H1 (cell line): ENCODE data around the gene SLC4A1AP. TPM values are rescaled to one million over a fixed set of nuclear protein-coding genes. Genes with fewer than 3 reads are reported as not detected.

Source experiments
- CTCF ChIA-PET: fragments of 300-600 bp; sonication (Branson Sonifier 250); formaldehyde crosslinking; loops from one replicate; lab custom pipeline; 2021; ENCODE audit not compliant: partially characterized antibody; lab: Charles Lee
- POLR2A ChIA-PET: fragments of 300-600 bp; sonication (Branson Sonifier 250); formaldehyde crosslinking; loops from one replicate; lab custom pipeline; 2021; ENCODE audit warnings: inconsistent platforms; ENCODE audit not compliant: partially characterized antibody; lab: Charles Lee
- DNase-seq, 2 experiments: peaks; one replicate each; pipeline versions ENCODE4 v3.0.0 to v3.0.0-alpha.2; 2010 to 2022; ENCODE audit warnings: low spot score in 2 of 2, low read depth in 1 of 2, mixed read lengths in 1 of 2
- FAIRE-seq: peaks from 2 replicates; lab custom pipeline; 2011; peaks lifted over from hg19 to GRCh38; lab: Jason Lieb, UNC
- H2AFZ ChIP-seq: 2 replicates; pipeline ENCODE4 v1.8.1; 2012; ENCODE audit warnings: low read length, inconsistent platforms
- H2AK5ac ChIP-seq: 2 replicates; pipeline ENCODE4 v1.6.1; 2013; ENCODE audit warnings: low read depth, low read length
- H2BK120ac ChIP-seq: replicated peaks from 2 replicates; pipeline ENCODE3; 2013; ENCODE audit warnings: low read depth, low read length, inconsistent platforms
- H2BK12ac ChIP-seq: 2 replicates; pipeline ENCODE4 v1.6.1; 2013; ENCODE audit warnings: low read depth, low read length
- H2BK15ac ChIP-seq: 2 replicates; pipeline ENCODE4 v1.6.1; 2013; ENCODE audit warnings: low read length
- H2BK20ac ChIP-seq: 2 replicates; pipeline ENCODE4 v1.6.1; 2013; ENCODE audit warnings: low read length
- H2BK5ac ChIP-seq: 2 replicates; pipeline ENCODE4 v1.6.1; 2013; ENCODE audit warnings: low read depth, low read length
- H3K14ac ChIP-seq: 2 replicates; pipeline ENCODE4 v1.6.1; 2013; ENCODE audit warnings: inconsistent platforms; ENCODE audit not compliant: insufficient read length
- H3K18ac ChIP-seq: 2 replicates; pipeline ENCODE4 v1.6.1; 2013; ENCODE audit warnings: low read length; ENCODE audit errors: extremely low read depth
- H3K23ac ChIP-seq: 2 replicates; pipeline ENCODE4 v1.6.1; 2013; ENCODE audit warnings: inconsistent platforms; ENCODE audit not compliant: insufficient read length
- H3K23me2 ChIP-seq: 2 replicates; pipeline ENCODE4 v1.6.1; 2013; ENCODE audit warnings: low read depth, low read length
- H3K27ac ChIP-seq: 2 replicates; pipeline ENCODE4 v1.6.1; 2011; ENCODE audit warnings: low read depth, low read length, inconsistent platforms
- H3K27me3 ChIP-seq, 4 experiments: replicated peaks in 1 of 4; 1 replicate in 1 of 4; 2 replicates in 3 of 4; pipeline versions ENCODE4 v1.6.1 to v1.8.1; 2011 to 2013; ENCODE audit warnings: low read length in 3 of 4, mild to moderate bottlenecking in 3 of 4, inconsistent platforms in 2 of 4, mixed read lengths in 2 of 4, moderate library complexity in 1 of 4; ENCODE audit not compliant: control insufficient read depth in 3 of 4, insufficient read depth in 3 of 4; ENCODE audit errors: extremely low read depth in 1 of 4
- H3K36me3 ChIP-seq, 4 experiments: 2 replicates each; pipeline versions ENCODE4 v1.6.1 to v1.8.1; 2011 to 2013; ENCODE audit warnings: mild to moderate bottlenecking in 4 of 4, low read length in 3 of 4, moderate library complexity in 2 of 4, control low read depth in 1 of 4, inconsistent platforms in 1 of 4; ENCODE audit not compliant: insufficient read depth in 4 of 4, control insufficient read depth in 2 of 4
- H3K4ac ChIP-seq: replicated peaks from 2 replicates; pipeline ENCODE3; 2013; ENCODE audit warnings: low read length, low read depth, mixed read lengths, inconsistent platforms; ENCODE audit not compliant: insufficient read length
- H3K4me1 ChIP-seq, 4 experiments: replicated peaks in 1 of 4; 1 replicate in 1 of 4; 2 replicates in 3 of 4; pipeline versions ENCODE4 v1.6.1 to v1.8.1; 2011 to 2013; ENCODE audit warnings: low read length in 3 of 4, inconsistent platforms in 2 of 4, mixed read lengths in 1 of 4; ENCODE audit not compliant: insufficient read depth in 4 of 4, control insufficient read depth in 3 of 4
- H3K4me2 ChIP-seq, 2 experiments: 2 replicates each; pipeline versions ENCODE4 v1.6.1 to v1.8.1; 2011 to 2013; ENCODE audit warnings: low read depth in 2 of 2, low read length in 2 of 2, control low read depth in 1 of 2, inconsistent platforms in 1 of 2, mild to moderate bottlenecking in 1 of 2; ENCODE audit not compliant: insufficient read depth in 1 of 2
- H3K4me3 ChIP-seq, 4 experiments: fragments of 200-600, 300-600 bp in 1 of 4; sonication (generic), shearing (Covaris generic), sonication (Bioruptor Twin) in 1 of 4; 2 replicates each; pipeline versions ENCODE4 v1.5.1 to v1.8.1; 2011 to 2016; ENCODE audit warnings: low read length in 4 of 4, low read depth in 3 of 4, control low read depth in 2 of 4, inconsistent platforms in 2 of 4, mild to moderate bottlenecking in 2 of 4, mixed read lengths in 1 of 4, moderate library complexity in 1 of 4; ENCODE audit not compliant: insufficient read depth in 2 of 4; ENCODE audit errors: extremely low read depth in 1 of 4
- H3K56ac ChIP-seq: replicated peaks from 2 replicates; pipeline ENCODE3; 2013; ENCODE audit warnings: low read depth, mild to moderate bottlenecking, mixed read lengths, low read length, inconsistent platforms; ENCODE audit not compliant: insufficient read length
- H3K79me1 ChIP-seq: 2 replicates; pipeline ENCODE4 v1.6.1; 2013; ENCODE audit warnings: low read depth, low read length, control low read depth
- H3K79me2 ChIP-seq, 2 experiments: 2 replicates each; pipeline versions ENCODE4 v1.6.1 to v1.8.1; 2012 to 2013; ENCODE audit warnings: low read length in 2 of 2, mild to moderate bottlenecking in 2 of 2, inconsistent platforms in 1 of 2; ENCODE audit not compliant: insufficient read depth in 2 of 2, control insufficient read depth in 1 of 2
- H3K9ac ChIP-seq, 4 experiments: replicated peaks in 1 of 4; 1 replicate in 1 of 4; 2 replicates in 3 of 4; pipeline versions ENCODE4 v1.6.1 to v1.8.1; 2011 to 2013; ENCODE audit warnings: low read depth in 3 of 4, low read length in 3 of 4, control low read depth in 2 of 4, mild to moderate bottlenecking in 2 of 4, moderate library complexity in 2 of 4, inconsistent platforms in 1 of 4; ENCODE audit errors: extremely low read depth in 1 of 4
- H3K9me3 ChIP-seq, 2 experiments: 2 replicates each; pipeline versions ENCODE4 v1.6.1 to v1.8.1; 2012 to 2013; ENCODE audit warnings: mild to moderate bottlenecking in 2 of 2, moderate library complexity in 2 of 2, control low read depth in 1 of 2, inconsistent platforms in 1 of 2, low read depth in 1 of 2, low read length in 1 of 2, mixed read lengths in 1 of 2; ENCODE audit not compliant: insufficient read depth in 2 of 2
- H4K20me1 ChIP-seq, 2 experiments: replicated peaks in 1 of 2; 2 replicates each; pipeline versions ENCODE3 to v1.8.1; 2011 to 2013; ENCODE audit warnings: inconsistent platforms in 2 of 2, low read length in 2 of 2, mild to moderate bottlenecking in 1 of 2; ENCODE audit not compliant: insufficient read depth in 2 of 2, control insufficient read depth in 1 of 2
- H4K5ac ChIP-seq: 2 replicates; pipeline ENCODE4 v1.6.1; 2013; ENCODE audit warnings: low read length, low read depth, mixed read lengths, inconsistent platforms; ENCODE audit not compliant: insufficient read length
- H4K8ac ChIP-seq: 2 replicates; pipeline ENCODE4 v1.8.0; 2013; ENCODE audit warnings: mild to moderate bottlenecking, moderate library complexity, low read length, inconsistent platforms; ENCODE audit not compliant: insufficient read depth; ENCODE audit errors: extremely low read depth
- H4K91ac ChIP-seq: replicated peaks from 2 replicates; pipeline ENCODE3; 2013; ENCODE audit warnings: low read length, mixed read lengths, inconsistent platforms; ENCODE audit not compliant: insufficient read length
- EP300 ChIP-seq, 2 experiments: IDR thresholded peaks; 1 replicate in 1 of 2; 2 replicates in 1 of 2; pipeline ENCODE4 v1.6.1; 2011 to 2012; ENCODE audit warnings: low read depth in 2 of 2, low read length in 2 of 2, mild to moderate bottlenecking in 2 of 2, borderline replicate concordance in 1 of 2, inconsistent platforms in 1 of 2, moderate library complexity in 1 of 2
- POLR2A ChIP-seq, 2 experiments: IDR thresholded peaks; 1 replicate in 1 of 2; 2 replicates in 1 of 2; pipeline ENCODE4 v1.6.1; 2011; ENCODE audit warnings: low read depth in 2 of 2, low read length in 2 of 2, mild to moderate bottlenecking in 2 of 2; ENCODE audit errors: control extremely low read depth in 1 of 2
- RFX5 ChIP-seq: IDR thresholded peaks from 2 replicates; pipeline ENCODE4 v1.6.1; 2011; ENCODE audit warnings: low read depth, low read length, improper control_type of control experiment, borderline replicate concordance
- SUZ12 ChIP-seq: fragments of 200-600 bp; sonication (generic); IDR thresholded peaks from 2 replicates; pipeline ENCODE4 v1.6.1; 2012; ENCODE audit warnings: mild to moderate bottlenecking, inconsistent platforms, low read length, moderate library complexity, mixed read lengths
- WGBS, 2 experiments: shearing (Covaris generic) in 1 of 2; methylation state at CpG; one replicate each; pipeline versions ENCODE4 v1.1.6 to v1.1.7; 2013 to 2015; ENCODE audit warnings: low lambda C conversion rate in 2 of 2, mixed read lengths in 2 of 2, inconsistent platforms in 1 of 2, low coverage in 1 of 2, missing lambda C conversion rate in 1 of 2; ENCODE audit not compliant: insufficient replicate concordance in 2 of 2, insufficient coverage in 1 of 2, insufficient read length in 1 of 2; ENCODE audit errors: extremely low coverage in 1 of 2, missing lambda C conversion rate in 1 of 2; 5-methylcytosine and 5-hydroxymethylcytosine counted together
- polyA plus RNA-seq, 7 experiments: library from polyadenylated mRNA; depleted of rRNA in 3 of 7; stranded (reverse) in 5 of 7; unstranded in 2 of 7; fragments of >200 nt in 5 of 7; fragments of 200-250 nt in 2 of 7; gene quantifications; 1 replicate in 5 of 7; 2 replicates in 1 of 7; 4 replicates in 1 of 7; pipeline versions ENCODE4 v1.2.1 to v1.2.3, GENCODE V29; 2011 to 2013; ENCODE audit warnings: missing spikeins in 2 of 7, mixed read lengths in 2 of 7
- total RNA-seq: library from RNA; stranded (reverse); fragmentation: NEBNext Ultra II Directional; extraction: Animal tissue kit (Norgen Biotek cat#: 25700); gene quantifications from 2 replicates; pipeline ENCODE4 v1.2.1, GENCODE V29; 2021

Gene SLC4A1AP
- total and polyA plus RNA-seq, 2 of the 8 experiments (the other 6 are each of a cell fraction or from before 2014, with no cell fraction given) = 8.1 to 18.4 TPM

DNA sequence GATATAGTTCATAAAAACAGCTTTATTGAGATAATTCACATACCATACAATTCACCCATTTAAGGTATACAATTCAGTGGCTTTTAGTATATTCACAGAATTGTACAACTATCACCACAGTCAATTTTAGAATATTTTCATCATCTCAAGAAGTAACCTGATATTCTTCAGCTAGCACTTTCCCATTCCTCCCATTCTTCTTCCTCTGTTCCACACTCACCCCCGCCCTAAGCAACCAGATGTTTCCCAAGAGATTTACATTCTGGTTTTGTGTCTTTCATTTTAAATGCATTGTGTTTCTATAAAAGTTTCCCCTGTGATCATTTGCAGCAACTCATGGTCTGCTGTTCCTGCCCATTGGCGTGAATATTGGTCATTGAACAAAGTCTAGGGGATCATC, 29.4 kb upstream of the SLC4A1AP start:
- no peak for FAIRE-seq
- no peaks in the 10 kb centered on the region for H3K23me2 ChIP-seq
- no peak overlapping the region for H3K23ac ChIP-seq
- no peak overlapping the region for H3K27ac ChIP-seq
- 90% methylated on average over 2 of the region's 2 CpGs; no CpG with 5 or more reads in 1 of the 2 experiments for whole genome bisulfite sequencing, 2 experiments
- no peak overlapping the region for H2BK120ac ChIP-seq
- H3K14ac ChIP-seq = no peak overlapping the region
- no peak overlapping the region for H4K8ac ChIP-seq
- H4K5ac ChIP-seq = no peak overlapping the region
- TF ChIP-seq EP300 (IDR thresholded peaks at IDR 0.05; ENCODE audit: borderline replicate concordance in 1 of 2, low read depth in 2 of 2, low read length in 2 of 2) (no peak), POLR2A (IDR thresholded peaks at IDR 0.05; ENCODE audit: control extremely low read depth in 1 of 2, low read depth in 2 of 2, low read length in 2 of 2) (no peak), SUZ12 (no peak), RFX5 (no peak)
- H2BK15ac ChIP-seq = no peak overlapping the region
- ChIA-PET POLR2A (no interaction called here), CTCF (no interaction called here)
- H3K4me3 ChIP-seq = no peak overlapping the region
- H3K79me2 ChIP-seq = peaks cover 0 to 12% of the 10 kb centered on the region in 2 experiments; a peak in 2 of 4 replicates
- peaks cover 0 to 2% of the 10 kb centered on the region in 2 experiments for H4K20me1 ChIP-seq
- no peaks in the 10 kb centered on the region for H3K79me1 ChIP-seq
- H2AK5ac ChIP-seq = no peak overlapping the region
- no peak overlapping the region for H2BK5ac ChIP-seq
- no peaks in the 10 kb centered on the region for H3K27me3 ChIP-seq
- no peak overlapping the region for H2BK20ac ChIP-seq
- H3K56ac ChIP-seq = no peak overlapping the region
- no peak overlapping the region for H3K4ac ChIP-seq
- no peak overlapping the region for H3K9ac ChIP-seq
- H3K18ac ChIP-seq = no peak overlapping the region
- H3K9me3 ChIP-seq = no peaks in the 10 kb centered on the region
- H3K4me2 ChIP-seq = no peak overlapping the region
- peaks cover 0 to 2% (median 0%) of the 10 kb centered on the region in 4 experiments; a peak in 1 of 7 replicates for H3K4me1 ChIP-seq
- H4K91ac ChIP-seq = no peak overlapping the region
- H2BK12ac ChIP-seq = no peak overlapping the region
- peaks cover 15 to 55% (median 47%) of the 10 kb centered on the region in 4 experiments for H3K36me3 ChIP-seq
- H2AFZ ChIP-seq = no peak overlapping the region
- no peak for DNase-seq
